ENCODE data around the gene PBX3.

PBX3 gene

GRCh38 chr9:126000731-126001580 is 253.8 kb downstream of the PBX3 start:
- no peak for DNase-seq

- DNase-seq = no peak
Measured at GRCh38 chr9:126001581-126002225, 254.5 kb downstream of the PBX3 start.

GRCh38 chr9:126002476-126003350 is 255.5 kb downstream of the PBX3 start:
- no peak for DNase-seq

- DNase-seq = no peak
Measured at GRCh38 chr9:126009047-126009446, 261.9 kb downstream of the PBX3 start.

- no peak for DNase-seq
Measured at GRCh38 chr9:126014726-126015125, 267.6 kb downstream of the PBX3 start.

GRCh38 chr9:126015424-126015823 is 268.3 kb downstream of the PBX3 start:
- no peak for DNase-seq

- DNase-seq = no peak
Measured at GRCh38 chr9:126016579-126017290, 269.6 kb downstream of the PBX3 start.

Measured in fibroblast of skin of right biceps (primary cell).